GM13976 (cell line): ENCODE data around the gene LPO.

Experiments
- DNase-seq: peaks from one replicate; pipeline ENCODE4 v3.0.0; 2012; ENCODE audit warnings: low spot score
- in situ Hi-C: fragments of 300-500 bp; cut with MboI; formaldehyde crosslinking; loops from one replicate; pipeline ENCODE4 v1.12.0; 2022; ENCODE audit warnings: low sequenced_read_pairs, mixed read lengths, inconsistent platforms; ENCODE audit not compliant: unreplicated experiment
- TF ChIP-seq, protein P1 (sequence below): IDR thresholded peaks from 2 replicates; pipeline ENCODE4 v1.5.1; 2012; ENCODE audit warnings: borderline replicate concordance, mild to moderate bottlenecking; ENCODE audit not compliant: insufficient read depth; ENCODE audit errors: extremely low read depth, missing control alignments, control extremely low read depth

Gene LPO

DNA sequence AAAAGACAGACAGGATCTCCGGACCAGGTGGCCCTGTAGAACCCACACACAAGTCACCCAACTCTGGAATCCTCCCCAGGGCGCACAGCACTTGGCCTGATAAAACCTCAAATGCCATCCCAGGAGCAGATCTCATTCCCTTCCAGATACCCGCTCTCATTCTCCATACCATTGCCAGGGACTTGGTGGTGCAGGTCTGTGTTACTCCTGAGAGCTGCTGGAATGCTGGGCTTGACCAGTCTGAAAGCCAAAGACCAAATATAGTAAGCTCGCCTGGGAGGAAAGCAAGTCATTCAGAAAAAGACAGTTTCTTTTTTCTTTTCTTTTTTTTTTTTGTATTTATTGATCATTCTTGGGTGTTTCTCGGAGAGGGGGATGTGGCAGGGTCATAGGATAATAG, 30.0 kb upstream of the LPO start:
- DNase-seq: no peak
- TF ChIP-seq, protein P1, sequence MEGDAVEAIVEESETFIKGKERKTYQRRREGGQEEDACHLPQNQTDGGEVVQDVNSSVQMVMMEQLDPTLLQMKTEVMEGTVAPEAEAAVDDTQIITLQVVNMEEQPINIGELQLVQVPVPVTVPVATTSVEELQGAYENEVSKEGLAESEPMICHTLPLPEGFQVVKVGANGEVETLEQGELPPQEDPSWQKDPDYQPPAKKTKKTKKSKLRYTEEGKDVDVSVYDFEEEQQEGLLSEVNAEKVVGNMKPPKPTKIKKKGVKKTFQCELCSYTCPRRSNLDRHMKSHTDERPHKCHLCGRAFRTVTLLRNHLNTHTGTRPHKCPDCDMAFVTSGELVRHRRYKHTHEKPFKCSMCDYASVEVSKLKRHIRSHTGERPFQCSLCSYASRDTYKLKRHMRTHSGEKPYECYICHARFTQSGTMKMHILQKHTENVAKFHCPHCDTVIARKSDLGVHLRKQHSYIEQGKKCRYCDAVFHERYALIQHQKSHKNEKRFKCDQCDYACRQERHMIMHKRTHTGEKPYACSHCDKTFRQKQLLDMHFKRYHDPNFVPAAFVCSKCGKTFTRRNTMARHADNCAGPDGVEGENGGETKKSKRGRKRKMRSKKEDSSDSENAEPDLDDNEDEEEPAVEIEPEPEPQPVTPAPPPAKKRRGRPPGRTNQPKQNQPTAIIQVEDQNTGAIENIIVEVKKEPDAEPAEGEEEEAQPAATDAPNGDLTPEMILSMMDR: no peak
- in situ Hi-C loops: no loop called here

DNA sequence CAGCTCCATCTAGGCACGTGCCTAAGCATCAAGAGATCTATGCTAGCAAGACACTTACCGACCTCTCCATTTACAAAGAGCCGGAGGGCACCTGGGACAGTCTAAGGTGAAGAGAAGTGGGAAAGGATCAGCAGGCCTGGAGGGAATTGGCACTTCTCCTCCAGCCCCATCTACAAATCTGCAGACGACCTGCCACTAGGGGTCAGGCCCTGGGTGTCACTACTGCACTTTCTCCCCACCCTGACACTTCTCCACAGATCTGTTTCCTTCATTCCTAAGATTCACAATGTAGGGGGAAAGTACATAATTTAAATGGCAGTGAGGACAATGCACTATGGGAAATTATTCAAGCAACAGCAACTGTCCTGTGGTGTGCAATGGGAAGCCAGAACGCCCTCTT, 27.5 kb upstream of the LPO start:
- in situ Hi-C loops: no loop called here
- TF ChIP-seq, protein P1: peak; percentile 23

DNA sequence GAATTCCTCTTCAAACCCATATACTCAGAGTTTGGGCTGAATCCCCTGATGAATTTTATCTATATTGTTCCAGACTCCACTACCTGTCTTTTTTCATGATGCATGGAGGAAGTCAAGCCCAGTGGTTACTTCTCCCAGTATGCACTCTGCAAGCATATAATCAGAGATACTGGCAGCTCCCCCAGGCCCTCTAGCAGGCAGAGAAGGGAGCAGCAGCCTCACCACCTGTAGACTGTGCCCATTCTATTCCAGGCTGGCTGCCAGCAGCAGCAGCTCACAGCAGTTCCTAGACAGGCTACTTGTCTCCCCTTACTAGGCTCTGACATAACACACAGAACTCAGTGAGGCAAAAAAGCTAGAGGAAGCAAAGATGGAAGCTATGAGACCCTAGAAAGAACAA, 22.7 kb upstream of the LPO start:
- in situ Hi-C loops: no loop called here
- no peak for DNase-seq
- TF ChIP-seq, protein P1: no peak

More for the DNA sequence above, 27.5 kb upstream of the LPO start:
- no peak for DNase-seq

DNA sequence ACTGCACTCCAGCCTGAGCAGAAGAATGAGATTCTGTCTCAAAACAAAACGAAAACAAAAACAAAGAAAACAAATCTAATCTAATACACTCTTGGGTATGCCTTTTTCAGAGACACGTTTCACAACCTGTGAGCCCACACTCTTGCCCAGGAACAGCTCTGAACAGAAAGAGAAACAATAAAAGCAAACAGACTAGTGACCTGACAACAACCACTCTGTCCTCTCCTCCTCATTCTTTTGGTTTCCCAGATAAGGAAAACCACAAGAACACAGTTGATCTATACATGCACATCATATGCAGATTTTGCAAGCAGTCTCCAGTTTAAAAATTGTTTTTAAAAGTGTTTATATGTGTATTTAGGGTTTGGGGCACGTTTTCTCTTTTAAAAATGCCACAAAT, 20.6 kb upstream of the LPO start:
- in situ Hi-C loops: no loop called here
- no peak for DNase-seq
- TF ChIP-seq, protein P1: no peak

DNA sequence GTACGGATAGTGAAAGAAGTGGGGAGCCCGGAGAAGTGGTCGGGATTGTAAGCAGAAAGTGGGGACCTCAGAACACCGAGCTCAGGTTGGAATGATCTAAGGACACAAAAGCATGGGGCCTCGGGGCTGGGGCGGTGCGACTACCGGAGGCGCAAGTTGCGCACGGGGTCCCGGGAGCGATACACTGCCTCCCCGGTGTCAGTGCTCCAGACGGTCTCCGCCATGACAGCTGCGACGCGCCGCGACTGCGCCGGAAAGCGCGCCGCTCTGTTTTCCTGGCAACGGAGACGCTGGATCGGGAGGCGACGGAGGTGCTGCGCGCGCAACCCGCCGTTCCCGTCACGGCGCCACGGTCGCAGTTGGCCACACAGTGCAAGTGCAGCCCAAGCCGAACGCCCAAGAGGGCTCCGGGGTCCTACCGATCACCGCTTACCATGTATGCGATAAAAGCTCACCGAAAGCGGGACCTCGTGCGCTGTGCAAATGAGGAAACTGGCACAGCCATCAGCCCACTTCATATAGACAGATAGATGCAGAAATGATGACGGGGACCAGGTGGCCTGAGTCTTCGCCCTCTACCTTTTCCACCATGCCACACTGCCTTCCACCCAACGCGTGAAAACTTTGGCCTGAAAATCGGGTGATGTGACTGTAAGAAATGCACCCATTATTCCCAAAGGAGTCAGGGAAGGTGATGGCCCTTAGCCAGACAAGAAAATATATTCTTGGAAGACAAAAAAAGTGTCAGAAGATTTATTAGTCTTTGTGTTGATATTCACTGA, 19.2 kb upstream of the LPO start, which contains the start of gene MKS1:
TSS of gene MKS1 (minus strand) at position 249 of the 782 bp plus-strand sequence. CDS start at position 224, 25 bp downstream.
- in situ Hi-C loops: no loop called here
- DNase-seq: peak; percentile 99
- TF ChIP-seq, protein P1: peak; percentile 68

DNA sequence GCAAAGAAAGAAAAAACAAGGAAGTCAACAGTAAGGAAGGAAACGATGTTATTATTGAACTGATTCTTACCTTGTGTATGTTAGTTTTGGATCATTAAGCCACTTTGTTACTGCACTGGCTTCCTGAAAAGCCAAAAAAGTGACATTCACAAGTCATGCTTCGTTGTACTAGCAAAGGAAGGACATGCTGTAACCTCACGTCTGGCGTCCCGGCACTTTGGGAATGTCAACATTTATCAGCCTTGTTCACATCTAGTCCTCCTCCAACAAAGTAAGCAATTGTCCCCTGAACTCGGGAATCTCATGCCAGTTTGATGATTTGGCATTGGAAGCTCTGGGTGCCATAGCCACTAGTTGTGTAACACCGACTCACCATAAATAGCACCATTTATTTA, 18.6 kb upstream of the LPO start:
- TF ChIP-seq, protein P1: no peak
- in situ Hi-C loops: no loop called here
- DNase-seq: no peak

DNA sequence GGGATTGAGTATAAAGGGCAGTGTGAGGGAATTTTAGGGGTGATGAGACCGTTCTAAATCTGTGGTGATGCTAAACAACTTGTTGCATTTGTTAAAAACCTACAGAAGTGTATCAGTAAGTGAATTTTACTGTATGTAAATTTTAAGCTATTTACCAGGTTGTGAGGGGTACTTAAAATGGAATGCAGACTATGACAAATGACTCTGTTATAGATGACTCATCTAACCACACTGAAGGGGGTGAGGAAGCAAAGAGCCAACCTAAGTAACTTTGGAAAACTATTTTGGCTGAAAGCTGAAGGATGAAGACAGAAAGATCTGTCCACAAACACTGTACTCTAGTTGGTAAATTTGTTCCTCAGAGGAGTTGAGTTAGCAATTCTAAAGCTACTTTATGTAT, 14.1 kb upstream of the LPO start:
- TF ChIP-seq, protein P1: no peak
- DNase-seq: no peak
- in situ Hi-C loops: no loop called here
